GM18873 (cell line): ENCODE data around the gene CDH11.

Experiments
- ATAC-seq: cut with Tn5 transposase; IDR thresholded peaks from one replicate; pipeline ENCODE4 v1.9.1; 2021; ENCODE audit warnings: mild to moderate bottlenecking, moderate library complexity, moderate number of reproducible peaks; ENCODE audit not compliant: unreplicated experiment, low FRiP score

The CDH11 gene

DNA sequence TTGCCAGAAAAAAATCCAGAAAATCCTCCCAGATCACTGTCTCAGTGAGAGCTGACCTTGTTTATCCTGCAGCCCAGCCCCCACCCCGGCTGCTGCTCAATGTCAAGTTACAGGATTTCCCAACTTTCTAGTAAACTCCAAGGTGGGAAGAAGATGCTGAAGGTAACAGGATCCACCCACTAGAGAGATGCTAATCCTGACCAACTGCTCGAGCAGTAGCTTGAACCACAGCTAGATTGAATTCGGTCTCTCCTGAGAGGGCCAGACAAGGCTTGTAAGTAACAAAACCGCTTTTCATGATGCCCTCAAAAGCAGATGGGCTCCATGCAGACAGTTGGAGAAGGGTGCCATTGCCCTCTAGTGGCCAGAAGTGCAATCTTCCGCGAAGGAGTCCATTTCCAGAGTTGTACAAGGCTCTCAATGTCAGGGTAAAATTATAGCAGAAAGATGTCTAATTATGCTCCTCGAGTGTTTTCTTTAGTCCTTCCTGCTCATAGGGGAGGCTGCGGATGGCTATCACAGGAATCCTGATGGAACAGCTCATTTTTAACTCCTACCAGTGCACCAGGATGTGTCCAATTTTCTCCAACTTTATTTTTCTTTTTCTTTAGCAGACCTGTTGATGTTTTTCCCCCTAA, 3.9 kb downstream of the CDH11 start:
- ATAC-seq = peak; percentile 63

DNA sequence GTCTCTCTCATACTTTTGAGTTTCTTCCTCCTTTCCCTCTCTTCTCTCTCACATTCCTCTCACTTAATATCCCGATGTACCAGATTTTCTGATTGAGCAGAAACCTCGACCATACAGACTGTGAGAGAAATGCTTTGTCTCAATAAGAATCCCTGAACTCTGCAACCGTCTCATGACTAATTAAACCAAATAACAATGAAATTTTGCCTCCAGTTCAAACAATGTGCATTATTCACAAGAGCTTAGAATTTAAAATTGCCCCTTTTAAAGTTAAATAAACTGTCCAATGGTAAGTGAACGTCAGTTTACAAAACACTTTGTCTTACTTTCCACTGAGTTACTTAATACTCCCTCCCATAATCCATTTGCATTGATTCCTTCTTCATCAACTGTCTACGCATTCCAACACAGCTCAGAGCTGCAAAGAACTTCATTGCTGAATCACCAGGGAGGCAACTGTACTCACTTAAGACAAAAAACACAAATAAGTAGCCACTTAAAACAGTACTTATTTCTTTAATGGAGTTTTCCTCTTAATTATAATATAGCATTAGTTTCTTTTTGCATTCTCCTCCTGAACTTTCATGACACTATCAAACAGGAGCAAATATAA, 4.9 kb downstream of the CDH11 start:
- ATAC-seq = no peak

DNA sequence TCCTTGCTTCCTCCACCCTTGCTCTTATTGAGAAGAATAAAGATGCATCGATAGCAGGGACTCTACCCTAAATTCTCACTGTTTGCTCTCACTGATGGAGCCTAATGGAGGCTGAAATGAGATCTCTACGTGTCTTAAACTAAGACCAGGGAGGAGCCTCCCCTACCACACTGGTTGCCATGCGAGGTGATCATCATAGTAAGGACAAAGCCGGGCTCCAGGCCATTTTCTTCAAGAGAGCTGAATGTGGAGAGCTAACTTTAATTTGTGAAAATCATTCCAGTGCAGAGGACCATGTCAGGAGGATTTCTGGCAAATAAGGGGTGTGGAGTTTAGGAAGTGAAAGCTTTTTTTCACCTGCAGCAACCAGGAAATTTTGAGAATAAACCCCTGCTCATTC, 5.6 kb downstream of the CDH11 start:
- ATAC-seq = no peak

DNA sequence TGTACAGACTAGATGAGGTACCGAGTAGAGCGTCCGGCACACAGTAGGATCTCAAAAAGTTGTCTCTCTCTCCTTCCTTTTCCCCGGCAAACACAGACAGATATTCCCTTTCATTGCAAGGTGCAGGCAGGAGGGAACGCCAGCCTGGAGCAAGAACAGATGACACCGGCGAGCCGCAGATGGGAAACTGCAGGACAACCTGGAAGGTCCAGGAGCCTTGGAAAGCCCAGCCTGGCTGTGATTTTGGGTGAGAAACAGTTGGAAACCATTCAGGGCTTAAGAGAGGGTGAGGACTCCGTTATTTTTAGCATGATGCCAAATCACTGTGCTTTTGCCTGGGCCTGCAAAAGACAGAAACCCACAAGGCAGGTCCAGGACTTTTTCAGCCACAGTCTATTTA, 7.3 kb downstream of the CDH11 start:
- ATAC-seq = no peak

DNA sequence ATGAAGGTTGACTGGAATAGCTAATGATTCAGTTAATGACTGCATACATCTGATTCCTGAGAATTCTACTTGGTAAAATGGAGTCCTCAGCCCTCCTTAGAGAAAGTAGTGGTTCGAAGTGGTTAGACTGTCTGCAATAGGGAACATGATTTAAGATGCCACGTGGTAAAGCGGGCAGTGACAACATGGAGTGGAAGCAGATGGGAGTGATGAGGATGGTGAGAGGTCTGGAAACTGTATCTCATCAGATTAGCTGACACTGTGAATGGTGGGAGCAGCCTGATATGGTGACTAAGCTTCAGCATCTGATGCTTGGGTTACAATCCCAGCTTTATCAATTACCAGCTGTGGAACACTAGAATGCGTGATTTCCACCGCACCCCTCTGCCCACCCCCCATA, 8.4 kb downstream of the CDH11 start:
- no peak for ATAC-seq

DNA sequence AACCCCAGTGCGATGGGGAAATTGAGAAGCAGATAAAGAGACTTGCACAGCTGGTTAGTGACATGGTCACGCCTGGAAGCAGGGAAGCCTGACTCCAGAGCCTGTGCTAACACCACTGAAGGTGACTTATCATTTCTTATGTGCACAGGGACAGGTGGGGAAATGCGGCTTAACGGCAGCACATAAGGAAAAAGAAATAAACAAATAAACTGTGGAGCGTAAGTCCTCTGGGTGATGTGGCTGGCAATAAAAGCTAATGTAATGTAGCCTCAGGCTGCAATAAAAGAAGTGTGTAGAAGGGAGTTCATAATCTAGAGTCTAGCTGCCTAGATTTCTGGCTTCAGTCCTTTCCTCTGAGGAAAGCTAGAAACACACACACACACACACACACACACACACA, 10.6 kb downstream of the CDH11 start:
- no peak for ATAC-seq

DNA sequence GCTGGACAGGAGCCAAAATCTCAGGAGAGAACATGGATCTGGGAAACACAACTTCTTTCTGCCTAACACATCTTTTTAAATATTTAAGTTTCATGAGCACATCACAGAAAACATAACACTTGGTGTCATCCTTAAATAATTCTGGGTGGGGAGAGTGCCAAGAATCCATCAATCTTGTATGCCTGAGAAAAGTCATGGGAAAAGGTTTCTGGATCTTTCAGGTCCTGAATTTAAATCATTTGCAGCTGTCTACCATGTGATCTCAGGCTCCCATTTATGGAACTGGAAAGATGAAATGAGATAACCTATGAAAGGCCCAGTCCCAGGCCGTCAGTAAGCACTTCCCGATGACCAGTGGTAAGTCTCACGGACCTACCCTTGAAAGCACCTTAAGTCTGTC, 15.1 kb downstream of the CDH11 start:
- no peak for ATAC-seq

DNA sequence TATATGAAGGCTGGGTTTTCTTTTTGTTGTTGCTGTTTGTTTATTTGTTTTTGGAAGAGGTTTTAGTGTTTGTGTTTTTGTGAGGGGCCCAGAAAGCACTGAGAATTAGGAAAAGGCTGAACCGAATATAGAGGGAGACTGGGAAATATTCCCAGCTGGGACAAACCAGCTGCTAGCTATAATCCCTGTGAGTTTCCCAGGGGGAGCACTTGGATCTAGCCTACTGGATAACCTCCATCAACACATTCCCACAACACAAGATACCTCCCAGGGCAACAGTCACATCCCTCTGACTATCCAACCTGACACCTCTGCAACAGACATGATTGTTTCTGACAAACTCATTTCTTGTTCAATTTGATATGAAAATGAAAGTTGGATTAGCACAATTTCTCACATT, 16.7 kb downstream of the CDH11 start:
- ATAC-seq = no peak

DNA sequence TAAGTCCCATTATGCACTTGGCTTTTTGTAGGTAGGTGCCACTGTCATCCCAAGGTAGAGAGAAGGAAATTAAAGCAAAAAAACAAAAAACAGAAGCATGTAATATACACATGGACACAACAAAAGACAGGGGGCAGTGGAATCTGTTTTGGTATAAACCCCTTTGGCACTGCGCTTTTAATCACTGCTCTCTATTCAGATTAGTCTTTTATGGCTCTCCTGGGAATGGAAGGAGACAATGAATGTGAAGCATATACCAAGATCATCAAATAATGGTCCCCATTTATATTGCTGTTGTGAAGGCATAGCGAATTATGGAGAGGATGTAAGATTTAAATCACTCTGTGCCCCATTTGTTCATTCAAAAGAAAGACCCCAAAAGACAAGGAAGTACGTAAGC, 17.4 kb downstream of the CDH11 start:
- ATAC-seq = no peak

DNA sequence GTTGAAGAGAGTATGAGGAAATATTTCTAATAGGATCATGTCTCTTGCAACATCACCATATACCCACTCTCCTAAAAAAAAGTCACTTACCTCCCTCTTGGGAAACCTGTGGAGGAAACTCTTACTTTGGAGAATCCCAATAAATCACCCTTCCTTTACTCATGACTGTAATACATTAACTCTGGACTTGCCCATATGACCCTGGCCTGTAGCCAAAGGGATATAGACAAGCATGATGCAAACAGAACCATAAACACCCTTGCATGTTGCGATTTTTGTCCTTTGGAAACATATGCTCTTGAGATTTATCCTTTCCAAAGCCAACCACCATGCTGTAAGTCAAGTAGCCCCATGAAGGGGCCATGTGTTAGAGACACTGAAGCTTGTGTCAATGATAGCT, 19.5 kb downstream of the CDH11 start:
- ATAC-seq = no peak

DNA sequence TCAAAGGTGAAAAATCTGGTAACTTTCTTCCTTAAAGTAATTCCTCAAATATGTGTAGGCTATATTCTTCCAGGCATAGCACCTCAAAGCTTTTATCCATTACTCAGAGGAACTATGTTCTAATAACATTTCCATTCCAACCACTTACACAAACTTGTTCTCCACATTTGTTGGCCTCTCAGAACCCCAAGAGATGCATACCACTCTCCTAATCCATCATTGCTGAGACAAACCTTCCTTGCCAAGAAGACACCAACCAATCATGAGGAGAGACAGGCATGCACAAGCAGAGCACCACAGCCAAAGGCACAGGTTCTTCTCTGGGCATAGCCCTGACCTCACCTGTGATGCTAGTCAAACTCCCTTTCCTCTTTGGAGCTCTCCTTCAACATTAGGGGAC, 20.9 kb downstream of the CDH11 start:
- no peak for ATAC-seq

DNA sequence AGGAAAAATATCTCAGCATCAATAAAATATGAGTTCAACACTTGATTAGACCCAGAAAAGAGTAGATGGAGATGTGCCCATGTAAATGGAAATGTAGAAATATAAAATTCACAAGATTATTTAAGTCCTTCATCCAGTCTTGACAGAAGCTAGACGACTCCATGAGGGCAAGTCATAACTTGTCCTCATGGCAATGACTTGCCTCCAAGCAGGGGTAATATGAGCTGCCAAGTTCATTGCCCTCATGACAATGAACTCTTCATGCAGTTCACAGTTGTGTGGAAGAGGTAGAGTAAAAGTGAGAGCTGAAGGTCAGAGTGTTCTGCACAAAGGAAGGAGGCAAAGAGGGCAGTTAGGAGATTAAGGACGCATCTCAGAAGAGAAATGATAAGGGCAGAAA, 22.3 kb downstream of the CDH11 start:
- no peak for ATAC-seq

DNA sequence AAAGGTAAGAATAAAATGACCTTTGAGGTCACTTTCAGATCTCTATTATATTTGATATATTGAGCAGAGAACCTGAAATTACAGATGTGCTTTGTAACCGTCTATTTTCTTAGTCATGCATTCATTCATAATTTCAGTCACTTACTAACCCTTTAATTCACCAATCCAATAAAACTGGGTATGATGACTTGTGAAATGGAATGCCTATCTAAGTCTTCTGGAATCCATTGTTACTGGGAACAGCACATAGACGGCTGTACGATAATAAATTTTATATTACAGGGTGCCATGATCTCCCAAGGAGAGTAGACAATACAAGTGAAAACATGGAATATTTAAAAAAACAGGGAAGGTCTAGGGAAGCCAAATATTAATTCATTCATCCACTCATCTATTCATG, 22.9 kb downstream of the CDH11 start:
- no peak for ATAC-seq

DNA sequence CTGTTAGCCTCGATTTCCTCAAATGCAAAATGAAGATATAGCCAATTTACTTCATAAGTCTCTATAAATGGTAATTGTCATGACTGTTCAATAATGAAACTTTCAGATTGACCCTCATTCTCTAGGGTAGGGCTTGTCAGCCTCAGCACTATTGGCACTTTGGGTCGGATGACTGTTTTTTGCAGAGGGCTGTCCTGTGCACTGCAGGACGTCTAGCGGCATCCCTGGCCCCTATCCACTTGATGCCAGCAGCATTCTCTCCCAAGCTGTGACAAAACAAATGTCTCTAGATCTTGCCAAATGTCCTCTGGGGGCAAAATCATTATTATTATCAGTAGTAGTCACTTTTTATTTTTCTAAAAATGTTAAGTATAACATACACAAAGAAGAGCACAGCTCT, 24.6 kb downstream of the CDH11 start:
- ATAC-seq = no peak

DNA sequence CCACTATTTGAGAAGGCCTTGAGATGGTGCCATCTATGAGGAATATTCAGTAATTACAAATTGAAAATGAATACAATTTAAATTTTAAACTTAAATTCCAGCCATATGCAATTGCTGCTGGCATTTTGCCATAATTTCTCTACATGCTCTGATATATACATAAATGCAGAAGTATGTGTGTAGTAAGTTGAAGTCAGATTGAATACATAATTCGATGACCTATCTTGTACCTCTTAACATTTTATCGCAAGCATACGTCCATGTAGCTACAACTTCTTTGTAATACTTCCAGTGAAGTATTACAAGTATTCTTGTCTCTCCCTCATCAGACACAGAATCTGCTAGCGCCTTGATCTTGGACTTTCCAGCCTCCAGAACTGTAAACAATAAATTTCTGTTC, 26.0 kb downstream of the CDH11 start:
- ATAC-seq = no peak

DNA sequence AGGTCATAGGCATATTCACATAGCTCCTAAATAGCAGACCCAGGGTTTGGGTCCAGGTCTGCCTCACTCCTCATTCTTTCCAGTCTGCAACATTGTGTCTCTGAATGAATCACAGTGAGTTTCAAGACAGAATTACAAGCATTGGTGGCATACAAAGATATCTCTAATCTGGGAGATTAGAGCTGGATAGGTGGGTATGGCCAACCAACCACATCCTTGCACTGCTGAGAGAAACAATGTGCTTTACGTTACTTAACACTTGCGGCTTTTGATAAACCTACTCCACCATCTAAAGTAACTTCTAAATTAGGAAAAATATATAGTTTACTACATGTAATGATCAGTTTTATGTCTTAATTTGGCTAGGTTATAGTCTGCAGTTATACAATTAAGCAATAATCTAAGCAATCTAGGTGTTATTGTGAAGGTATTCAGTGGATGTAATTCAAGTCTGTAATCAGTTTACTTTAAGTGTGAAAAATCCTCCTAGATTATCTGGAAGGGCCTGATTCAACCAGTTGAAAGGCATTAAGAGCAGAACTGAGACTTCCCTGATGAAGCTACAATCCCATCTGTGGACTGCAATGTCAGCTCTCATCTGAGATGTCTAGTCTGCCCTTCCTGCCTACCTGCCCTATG, 26.7 kb downstream of the CDH11 start:
- ATAC-seq = no peak

DNA sequence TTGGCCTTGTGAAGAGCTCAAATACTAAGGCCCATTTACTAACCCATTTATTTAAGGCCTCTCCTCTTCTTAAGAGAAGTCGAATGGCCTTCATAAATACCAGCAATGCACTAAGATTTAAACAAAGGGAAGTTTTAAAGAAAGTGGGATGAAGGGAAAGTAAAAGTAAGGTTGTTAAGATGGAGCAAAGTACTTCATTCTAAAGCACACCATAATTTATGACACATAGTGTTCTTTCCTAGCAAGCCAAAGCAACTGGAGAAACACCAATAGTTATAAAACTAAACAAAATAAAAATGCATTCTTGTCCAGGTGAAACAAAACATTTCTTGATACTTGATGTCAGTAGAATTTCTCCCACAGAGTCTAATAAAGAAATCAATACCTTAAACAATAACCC, 27.9 kb downstream of the CDH11 start:
- ATAC-seq = no peak

DNA sequence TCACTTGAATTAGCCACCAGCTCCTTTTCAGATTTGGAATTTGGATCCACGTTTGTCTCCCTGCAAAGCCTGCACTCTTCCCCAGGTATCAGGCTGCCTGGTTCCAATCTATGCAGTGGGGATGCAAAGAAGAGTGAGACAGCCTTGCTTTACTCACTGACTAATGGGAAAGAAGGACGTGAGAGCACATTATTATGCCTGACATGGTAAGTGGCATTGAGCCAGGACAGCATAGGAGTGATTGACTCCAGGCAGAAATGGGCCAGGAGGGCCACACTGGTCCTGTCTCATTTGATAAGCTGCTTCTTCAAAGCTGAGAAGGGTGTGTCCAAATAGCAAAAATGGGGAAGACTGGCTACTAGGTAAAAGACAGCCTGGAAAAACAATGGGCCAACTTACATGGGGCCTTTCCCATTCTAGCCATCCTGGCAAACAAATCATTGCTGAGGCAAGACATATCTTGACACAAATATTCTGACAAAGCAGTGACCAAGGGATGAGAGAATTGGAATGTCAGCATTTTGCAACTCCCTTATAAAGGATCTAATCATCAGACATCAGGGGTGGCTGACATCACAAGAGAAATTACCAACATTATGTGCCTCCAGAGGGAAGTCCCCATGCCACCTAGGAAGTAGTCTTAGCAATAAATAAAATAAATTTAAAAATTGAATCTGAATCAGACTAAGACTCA, 38.6 kb downstream of the CDH11 start:
- ATAC-seq = no peak

DNA sequence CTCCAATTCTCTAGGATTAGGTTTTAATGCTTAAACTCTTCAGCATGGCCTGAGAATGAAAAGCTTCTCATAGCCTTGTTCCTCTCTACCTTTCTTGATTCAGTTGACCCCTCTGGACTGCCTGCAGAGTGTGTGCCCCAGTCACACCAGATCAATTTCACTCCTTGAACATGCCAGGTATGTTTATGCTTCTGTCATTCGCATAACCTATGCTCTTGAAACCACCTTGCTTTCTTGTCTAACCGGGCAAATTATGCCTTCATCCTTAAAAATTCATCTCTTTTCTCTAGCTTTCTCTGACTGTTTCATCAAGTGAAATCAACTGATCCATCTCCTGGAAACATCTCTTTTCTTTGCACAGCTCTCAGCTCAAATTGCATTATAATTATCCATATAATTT, 42.3 kb downstream of the CDH11 start:
- ATAC-seq = no peak

DNA sequence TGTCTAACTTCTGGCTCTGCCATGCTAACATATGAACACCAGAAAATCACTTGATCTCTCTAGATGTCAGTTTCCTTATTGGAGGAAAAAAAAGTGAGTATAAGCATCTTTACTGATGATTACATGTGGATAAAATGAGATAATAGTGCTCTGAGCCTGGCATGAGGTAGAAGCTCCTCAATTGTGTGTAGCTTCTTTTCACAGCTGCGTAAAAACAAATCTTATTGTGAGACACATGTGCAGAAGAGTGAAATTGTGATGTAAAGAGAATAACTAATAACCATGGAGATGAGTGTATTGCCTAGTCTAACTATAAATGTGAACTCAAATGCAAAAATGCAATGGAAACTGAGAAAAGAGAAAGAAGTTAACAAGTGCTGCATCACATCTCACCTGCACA, 44.7 kb downstream of the CDH11 start:
- ATAC-seq = no peak

DNA sequence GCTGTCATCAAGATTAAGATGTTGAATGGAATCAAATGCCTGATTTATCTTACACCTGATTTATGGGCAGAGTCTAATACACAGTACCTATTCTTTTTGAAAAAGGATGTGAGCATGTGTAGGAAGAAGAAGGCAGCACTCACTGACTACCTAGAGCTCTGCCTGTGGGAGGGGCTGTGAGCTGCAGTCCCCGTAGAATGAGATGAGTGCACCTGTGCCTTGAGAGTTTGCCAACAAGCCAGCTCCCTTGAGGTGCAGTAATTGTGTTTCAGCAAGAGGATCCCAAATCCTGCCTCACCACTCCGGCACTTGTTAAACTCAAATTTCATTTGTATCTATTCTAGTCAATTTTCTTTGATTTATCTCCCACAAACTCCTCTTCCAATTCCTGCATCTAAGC, 46.0 kb downstream of the CDH11 start:
- ATAC-seq = no peak
